Heart left ventricle (tissue), 16 donors: ENCODE measurements around the gene TRIM3. TPM values are rescaled to one million over a fixed set of nuclear protein-coding genes. Genes with fewer than 3 reads are reported as not detected.

Experiments
- ATAC-seq, 4 donors: fragments of 200-7000 bp; cut with Tn5 transposase; one replicate each; pipeline ENCODE4 v1.9.1; 2020 to 2022; ENCODE audit warnings: moderate library complexity in 4 of 4, mild to moderate bottlenecking in 3 of 4, moderate number of reproducible peaks in 1 of 4
- DNase-seq, 5 donors: peaks; one replicate each; pipeline ENCODE4 v3.0.0-alpha.2; 2020
- H3K27ac ChIP-seq, 12 donors: fragments of 200-600 bp; sonication (generic) in 4 of 12; one replicate each; pipeline versions ENCODE4 v1.5.0 to v1.8.0; 2016 to 2022; ENCODE audit warnings: mild to moderate bottlenecking in 2 of 12
- H3K27me3 ChIP-seq, 9 donors: fragments of 200-600 bp; sonication (generic) in 2 of 9; one replicate each; pipeline versions ENCODE4 v1.5.1 to v1.8.0; 2016 to 2022; ENCODE audit warnings: mild to moderate bottlenecking in 3 of 9
- H3K36me3 ChIP-seq, 9 donors: fragments of 200-600 bp; sonication (generic) in 2 of 9; one replicate each; pipeline versions ENCODE4 v1.5.0 to v1.8.0; 2018 to 2022; ENCODE audit warnings: mild to moderate bottlenecking in 2 of 9
- H3K4me1 ChIP-seq, 12 donors: fragments of 200-600 bp; sonication (generic) in 4 of 12; one replicate each; pipeline versions ENCODE4 v1.5.0 to v1.8.0; 2016 to 2022; ENCODE audit warnings: mild to moderate bottlenecking in 3 of 12
- H3K4me3 ChIP-seq, 12 donors: fragments of 200-600 bp; sonication (generic) in 4 of 12; one replicate each; pipeline versions ENCODE4 v1.5.0 to v1.8.0; 2017 to 2022; ENCODE audit warnings: mild to moderate bottlenecking in 9 of 12, moderate library complexity in 4 of 12
- H3K9me3 ChIP-seq, 12 donors: fragments of 200-600 bp; sonication (generic) in 4 of 12; one replicate each; pipeline versions ENCODE4 v1.5.0 to v1.8.0; 2016 to 2022; ENCODE audit warnings: mild to moderate bottlenecking in 1 of 12
- CTCF ChIP-seq, 12 donors: fragments of 200-600 bp; sonication (generic) in 4 of 12; IDR thresholded peaks; one replicate each; pipeline versions ENCODE4 v1.5.0 to v1.8.0; 2018 to 2022; ENCODE audit warnings: antibody characterized with exemption in 12 of 12, mild to moderate bottlenecking in 5 of 12
- POLR2A ChIP-seq, 2 donors: fragments of 450-650 bp; IDR thresholded peaks; one replicate each; pipeline ENCODE4 v1.6.1; 2017; ENCODE audit warnings: antibody characterized with exemption in 2 of 2, mild to moderate bottlenecking in 2 of 2, moderate library complexity in 2 of 2
- WGBS, 4 donors: extraction: QIAGEN DNeasy Blood & Tissue Kit in 2 of 4; methylation state at CpG; one replicate each; pipeline versions ENCODE4 v1.1.5 to v1.1.7; 2013 to 2018; 5-methylcytosine and 5-hydroxymethylcytosine counted together
- intact Hi-C, 10 donors: fragments of 100-400 bp; cut with DNase I; formaldehyde crosslinking; loops; one replicate each; pipeline versions ENCODE4 v1.11.1 to v1.14.2; 2022
- polyA plus RNA-seq, 2 donors: library from polyadenylated mRNA; stranded (reverse); fragments of 200-250 nt; gene quantifications; one replicate each; pipeline ENCODE4 v1.2.3, GENCODE V29; 2013
- total RNA-seq, 9 donors: library from RNA; depleted of rRNA in 2 of 9; stranded (reverse); fragments of >200 nt in 2 of 9; fragmentation: NEBNext Ultra II Directional in 3 of 9; extraction: Animal tissue kit (Norgen Biotek cat#: 25700) in 3 of 9; gene quantifications; one replicate each; pipeline versions ENCODE4 v1.1.0 to v1.2.4, GENCODE V29; 2016 to 2023
- donor health status: ischemic (EF 13 %, LVEDD 7.1; RV severe dilation, severe dysfunction).
- donor health status: healthy with polysubstance abuse.
- donor health status: DM: no; HTN: yes; CAD: no.
- donor health status: DM: no; HTN: no; CAD: no.
- donor health status: ischemic (EF 25% LVEDD 6.9; RV normal size, moderate dysfunction).
- donor health status: ischemic (EF 25% LVEDD 5.7; RV mildly dilated, moderate dysfunction).
- donor health status: healthy.
- donor health status: DM: yes; HTN: yes; CAD: no.
- donor health status: ischemic (EF 35%, LVEDD 5.7; RV mildly dilated, moderate dysfunction).
- donor health status: nonischemic (EF 11% LVEDD 7.7; RV severe dilation, severe dysfunction).
- donor health status: DM: yes; HTN: yes; CAD: no.
- donor health status: PGD.
- donor health status: ischemic (EF 29% LVEDD 5.4; RV normal size, mild dysfunction).
- donor health status: nonischemic (EF 23%, LVEDD 6.1; RV moderate dilation, normal function).

Gene TRIM3
- total and polyA plus RNA-seq, 11 donors, result 7.7 to 18.8 (median 10.4) TPM

DNA sequence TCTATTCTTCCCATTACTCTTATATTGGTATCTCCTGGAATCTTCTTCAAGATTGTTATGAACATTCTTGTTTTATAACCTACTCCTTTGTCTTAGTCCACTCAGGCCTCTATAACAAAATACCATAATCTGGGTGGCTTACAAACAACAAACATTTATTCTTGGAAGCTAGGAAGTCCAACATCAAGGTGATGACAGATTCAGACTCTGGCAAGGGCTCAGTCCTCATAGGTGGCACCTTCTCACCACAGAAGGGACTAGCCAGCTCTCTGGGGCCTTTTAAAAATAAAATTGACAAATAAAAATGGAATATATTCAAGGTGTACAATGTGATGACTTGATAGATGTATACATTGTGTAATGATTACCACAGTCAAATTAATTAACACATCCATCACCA is 43.1 kb upstream of the TRIM3 start:
- Histone ChIP-seq H3K36me3 (peaks cover 0 to 75% (median 41%) of the 10 kb centered on the region in 9 donors), H3K27ac (no peak overlapping the region), H3K4me3 (no peak overlapping the region), H3K27me3 (no peaks in the 10 kb centered on the region), H3K9me3 (peaks cover 0 to 4% (median 0%) of the 10 kb centered on the region in 12 donors), H3K4me1 (peaks cover 0 to 14% (median 0%) of the 10 kb centered on the region in 12 donors)
- TF ChIP-seq POLR2A (IDR thresholded peaks at IDR 0.05) (no peak), CTCF (IDR thresholded peaks at IDR 0.05) (no peak)
- no peak for DNase-seq
- ATAC-seq, result peak in 3 of 4 donors; percentile 51 to 74 (median 62)
- intact Hi-C loops, result no loop called here

DNA sequence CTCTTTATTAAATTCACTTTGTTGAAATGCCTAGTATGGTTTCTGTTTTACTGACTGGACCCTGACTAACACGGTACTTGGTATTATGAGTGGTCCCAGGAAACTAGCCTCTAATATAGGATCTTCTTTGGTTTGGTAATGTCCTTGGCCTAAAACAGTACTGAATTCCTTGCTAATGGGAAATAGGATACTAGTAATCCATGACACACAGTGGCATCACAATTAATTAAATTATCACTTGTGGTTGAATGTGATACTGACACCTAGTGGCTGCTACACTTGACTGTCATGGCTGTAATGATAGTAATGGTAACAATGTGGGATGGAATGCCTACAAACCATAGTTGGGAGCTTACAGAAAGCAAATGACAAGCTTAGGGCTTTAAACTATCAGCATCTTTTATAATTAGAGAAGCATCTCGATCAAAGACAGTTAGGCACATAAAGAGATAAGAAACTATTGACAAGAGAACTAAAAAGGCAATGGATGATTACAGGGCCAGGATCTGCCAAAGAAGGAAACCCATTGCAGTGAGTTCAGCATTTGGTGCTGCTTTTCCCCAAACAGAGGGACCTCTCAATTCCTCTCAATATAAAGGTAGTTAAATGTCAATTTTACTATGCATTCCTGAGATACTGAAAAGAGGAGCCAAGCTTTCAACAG is 32.0 kb upstream of the TRIM3 start:
- H3K27ac ChIP-seq, result no peak overlapping the region
- H3K36me3 ChIP-seq, result peaks cover 0 to 62% (median 44%) of the 10 kb centered on the region in 9 donors
- no peaks in the 10 kb centered on the region for H3K9me3 ChIP-seq
- DNase-seq (no peak), ATAC-seq (peak in 3 of 4 donors; percentile 64 to 72 (median 66))
- no peaks in the 10 kb centered on the region for H3K4me1 ChIP-seq
- WGBS, 4 donors, result 57 to 61% (median 59%) methylated on average over 2 of the region's 2 CpGs
- H3K4me3 ChIP-seq, result no peak overlapping the region
- H3K27me3 ChIP-seq, result no peaks in the 10 kb centered on the region
- TF ChIP-seq POLR2A (IDR thresholded peaks at IDR 0.05) (no peak), CTCF (IDR thresholded peaks at IDR 0.05) (peak; percentile 60 to 83 (median 75))
- intact Hi-C loops, result loop anchor here (1.0 to 10.0 kb wide), 10 partner anchors 61 to 481 kb away; partner anchors contain the start of gene HPX (in 5 of the 10)

- no peak overlapping the region for H3K4me3 ChIP-seq
- TF ChIP-seq CTCF (IDR thresholded peaks at IDR 0.05) (no peak), POLR2A (IDR thresholded peaks at IDR 0.05) (no peak)
- no peaks in the 10 kb centered on the region for H3K9me3 ChIP-seq
- intact Hi-C loops, result loop anchor here in 8 of 10 donors (2.0 to 10.0 kb wide), 6 partner anchors 59 to 479 kb away; partner anchors contain the start of gene HPX (in 4 of the 8)
- no peak overlapping the region for H3K27ac ChIP-seq
- peaks cover 0 to 2% (median 0%) of the 10 kb centered on the region in 12 donors for H3K4me1 ChIP-seq
- peaks cover 0 to 56% (median 36%) of the 10 kb centered on the region in 9 donors for H3K36me3 ChIP-seq
- ATAC-seq (no peak), DNase-seq (no peak)
- 79 to 85% (median 82%) methylated on average over 3 of the region's 3 CpGs for WGBS, 4 donors
- H3K27me3 ChIP-seq, result no peaks in the 10 kb centered on the region
Measured at GRCh38 chr11:6504166-6504565, 30.4 kb upstream of the TRIM3 start.

DNA sequence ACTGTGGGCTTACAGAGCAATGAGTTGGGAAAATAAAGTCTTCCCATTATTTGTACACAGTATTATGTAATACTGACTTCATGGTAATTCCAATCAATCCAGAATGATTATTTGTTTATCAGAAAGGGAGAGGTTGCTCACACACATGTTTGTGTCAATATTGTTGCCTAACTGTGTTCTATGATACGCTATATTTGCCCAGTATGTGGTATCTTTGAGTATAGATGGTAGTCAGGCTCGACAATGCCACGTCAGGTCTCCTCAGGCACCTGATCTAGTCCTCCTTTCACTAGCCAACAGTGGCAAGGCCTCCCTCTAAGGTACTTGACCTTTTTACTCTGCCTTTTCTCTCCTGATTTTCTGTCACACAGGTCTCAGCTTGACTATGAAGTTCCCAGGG is 28.6 kb upstream of the TRIM3 start:
- Histone ChIP-seq H3K27me3 (no peaks in the 10 kb centered on the region), H3K4me1 (peaks cover 0 to 17% (median 0%) of the 10 kb centered on the region in 12 donors), H3K36me3 (peaks cover 0 to 55% (median 40%) of the 10 kb centered on the region in 9 donors), H3K4me3 (no peak overlapping the region), H3K27ac (no peak overlapping the region), H3K9me3 (no peaks in the 10 kb centered on the region)
- ATAC-seq (no peak), DNase-seq (no peak)
- WGBS, 4 donors, result 94 to 98% (median 96%) methylated on average over 3 of the region's 3 CpGs
- intact Hi-C loops, result loop anchor here in 7 of 10 donors (5.0 to 10.0 kb wide), 5 partner anchors 58 to 478 kb away; partner anchors contain the start of gene HPX (in 4 of the 7)
- no peak for TF ChIP-seq POLR2A (IDR thresholded peaks at IDR 0.05)
- TF ChIP-seq CTCF (IDR thresholded peaks at IDR 0.05), result no peak
